Gastrocnemius medialis (tissue), 4 donors: ENCODE data around the gene IQSEC1.

ENCODE experiments used
- POLR2A ChIP-seq, 2 donors: fragments of 450-650 bp; IDR thresholded peaks; one replicate each; pipeline ENCODE4 v1.6.1; 2017; ENCODE audit warnings: antibody characterized with exemption in 2 of 2, mild to moderate bottlenecking in 2 of 2, moderate library complexity in 2 of 2
- TF ChIP-seq, protein P1 (sequence below), 5 experiments: fragments of 450-650 bp in 3 of 5; fragments of 200-600 bp in 2 of 5; sonication (generic) in 2 of 5; IDR thresholded peaks in 4 of 5; conservative IDR thresholded peaks in 1 of 5; 1 replicate in 4 of 5; 2 replicates in 1 of 5; pipeline ENCODE4 v1.5.1; 2016 to 2019; ENCODE audit warnings: antibody characterized with exemption in 5 of 5, mild to moderate bottlenecking in 3 of 5, moderate library complexity in 3 of 5

DNA sequence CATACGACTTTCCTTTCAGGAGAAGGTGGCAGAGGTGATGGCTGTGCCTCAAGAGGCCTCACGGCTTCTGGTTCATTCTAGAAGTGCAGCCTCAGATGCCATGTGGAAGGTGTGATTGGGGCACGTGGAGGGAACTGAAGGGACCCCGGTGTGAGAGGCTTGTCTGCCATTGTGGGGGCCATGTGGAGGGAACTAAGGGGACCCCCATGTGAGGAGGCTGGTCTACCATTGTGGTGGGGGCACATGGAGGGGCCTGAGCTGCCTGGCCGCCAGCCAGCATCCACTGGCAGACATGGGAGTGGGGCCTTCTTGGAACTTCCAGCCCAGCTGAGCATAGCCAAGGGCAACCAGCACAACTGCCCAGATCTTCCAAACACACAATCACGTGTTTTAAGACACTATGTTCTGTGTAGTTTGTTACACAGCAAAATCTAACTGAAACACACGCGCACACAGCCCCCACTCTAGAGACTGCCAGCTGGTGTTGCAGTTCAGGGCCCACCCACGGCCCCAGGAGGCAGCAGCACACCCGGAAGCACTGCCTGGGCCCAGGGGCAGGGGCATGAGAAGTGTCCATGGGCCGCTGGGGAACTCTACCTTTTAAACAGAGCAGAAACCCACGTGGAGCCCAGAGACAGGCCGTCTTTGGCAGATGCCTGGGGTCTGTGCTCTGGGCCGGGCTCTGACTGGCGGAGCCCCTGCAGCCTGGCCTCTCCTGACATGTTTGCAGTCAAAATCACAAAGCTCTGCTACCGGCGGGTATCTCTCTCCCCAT, 66.8 kb downstream of the IQSEC1 start:
- TF ChIP-seq, protein P1, sequence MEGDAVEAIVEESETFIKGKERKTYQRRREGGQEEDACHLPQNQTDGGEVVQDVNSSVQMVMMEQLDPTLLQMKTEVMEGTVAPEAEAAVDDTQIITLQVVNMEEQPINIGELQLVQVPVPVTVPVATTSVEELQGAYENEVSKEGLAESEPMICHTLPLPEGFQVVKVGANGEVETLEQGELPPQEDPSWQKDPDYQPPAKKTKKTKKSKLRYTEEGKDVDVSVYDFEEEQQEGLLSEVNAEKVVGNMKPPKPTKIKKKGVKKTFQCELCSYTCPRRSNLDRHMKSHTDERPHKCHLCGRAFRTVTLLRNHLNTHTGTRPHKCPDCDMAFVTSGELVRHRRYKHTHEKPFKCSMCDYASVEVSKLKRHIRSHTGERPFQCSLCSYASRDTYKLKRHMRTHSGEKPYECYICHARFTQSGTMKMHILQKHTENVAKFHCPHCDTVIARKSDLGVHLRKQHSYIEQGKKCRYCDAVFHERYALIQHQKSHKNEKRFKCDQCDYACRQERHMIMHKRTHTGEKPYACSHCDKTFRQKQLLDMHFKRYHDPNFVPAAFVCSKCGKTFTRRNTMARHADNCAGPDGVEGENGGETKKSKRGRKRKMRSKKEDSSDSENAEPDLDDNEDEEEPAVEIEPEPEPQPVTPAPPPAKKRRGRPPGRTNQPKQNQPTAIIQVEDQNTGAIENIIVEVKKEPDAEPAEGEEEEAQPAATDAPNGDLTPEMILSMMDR (IDR thresholded peaks at IDR 0.05 in 4 of 5, conservative IDR thresholded peaks at IDR 0.05 in 1 of 5) = no peak
- no peak for TF ChIP-seq POLR2A (IDR thresholded peaks at IDR 0.05)
